Measurements from ENCODE around the gene UBN1. TPM values are rescaled to one million over a fixed set of nuclear protein-coding genes. Genes with fewer than 3 reads are reported as not detected.

The UBN1 gene
- polyA plus RNA-seq, 3 donors = 5.3 to 24.5 (median 7.3) TPM

DNA sequence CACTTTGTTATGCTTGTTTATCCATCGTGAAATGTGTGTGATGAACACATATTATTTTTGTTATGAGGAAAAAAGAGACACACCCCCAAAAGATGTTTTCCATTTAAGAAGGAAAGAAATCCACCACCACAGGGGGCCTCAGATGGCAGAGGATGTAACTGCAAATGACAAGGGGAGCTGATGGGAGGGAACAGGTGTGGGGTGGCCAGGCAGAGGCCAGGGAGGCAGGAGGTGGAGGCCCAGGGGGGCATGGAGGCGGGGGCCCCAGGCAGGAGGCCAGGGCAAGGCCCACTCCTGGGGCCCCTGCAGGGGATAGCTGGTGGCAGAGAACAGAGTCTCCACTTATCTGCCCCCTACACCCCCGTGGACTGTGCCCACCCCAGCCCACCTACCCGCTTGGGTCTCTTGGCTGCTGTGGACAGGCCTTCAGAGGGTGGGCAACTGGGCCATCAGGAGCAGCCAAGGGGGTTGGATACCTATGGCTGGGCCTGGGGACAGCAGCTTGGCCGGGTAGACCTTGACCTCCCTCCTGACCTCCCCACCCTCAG lies 61.6 kb downstream of the UBN1 start:
- 100% methylated on average over 2 of the region's 5 CpGs for WGBS (ENCODE audit: insufficient coverage)
- H2AFZ ChIP-seq (ENCODE audit: insufficient read depth, low read depth, low read length, poor library complexity, severe bottlenecking) = no peak overlapping the region
- no peak for DNase-seq
- H3K36me3 Mint-ChIP-seq = no peaks in the 10 kb centered on the region
- intact Hi-C loops (cut with micrococcal nuclease) = no loop called here
- no peak overlapping the region for H3K4me3 Mint-ChIP-seq
- no peak overlapping the region for H3K4me2 ChIP-seq (replicated peaks; ENCODE audit: extremely low read depth, low read length, poor library complexity, severe bottlenecking)
- no peaks in the 10 kb centered on the region for H3K9me3 ChIP-seq (replicated peaks in 1 of 2; ENCODE audit: control insufficient read depth in 1 of 2, insufficient read depth in 1 of 2, low read length in 2 of 2)
- H3K36me3 ChIP-seq (replicated peaks in 1 of 2; ENCODE audit: control insufficient read depth in 1 of 2, insufficient read depth in 2 of 2, low read length in 2 of 2) = no peaks in the 10 kb centered on the region
- H3K9ac ChIP-seq (ENCODE audit: insufficient read depth, low read length, poor library complexity, severe bottlenecking) = no peak overlapping the region
- no peaks in the 10 kb centered on the region for H3K27me3 ChIP-seq (ENCODE audit: control insufficient read depth in 2 of 2, insufficient read depth in 2 of 2, low read length in 2 of 2)
- H3K9me3 Mint-ChIP-seq = peaks cover 0 to 3% (median 0%) of the 10 kb centered on the region in 7 donors
- no peak overlapping the region for H3K27ac Mint-ChIP-seq
- H3K4me3 ChIP-seq (replicated peaks in 1 of 3; ENCODE audit: low read depth in 2 of 3, low read length in 3 of 3) = no peak overlapping the region
- H3K27me3 Mint-ChIP-seq (ENCODE audit: low read depth in 3 of 3) = peaks cover 8 to 12% (median 9%) of the 10 kb centered on the region in 3 donors
- peaks cover 3% of the 10 kb centered on the region for H3K4me1 Mint-ChIP-seq
- no peak overlapping the region for H3K27ac ChIP-seq (ENCODE audit: low read depth in 1 of 2, low read length in 2 of 2)
- no peaks in the 10 kb centered on the region for H4K20me1 ChIP-seq (ENCODE audit: insufficient read depth, low read length)
- no peak for TF ChIP-seq CTCF (IDR thresholded peaks at IDR 0.05)
- H3K79me2 ChIP-seq (ENCODE audit: insufficient read depth, low read length) = no peaks in the 10 kb centered on the region
- no peaks in the 10 kb centered on the region for H3K4me1 ChIP-seq (ENCODE audit: control insufficient read depth in 1 of 2, insufficient read depth in 2 of 2, low read length in 2 of 2)

DNA sequence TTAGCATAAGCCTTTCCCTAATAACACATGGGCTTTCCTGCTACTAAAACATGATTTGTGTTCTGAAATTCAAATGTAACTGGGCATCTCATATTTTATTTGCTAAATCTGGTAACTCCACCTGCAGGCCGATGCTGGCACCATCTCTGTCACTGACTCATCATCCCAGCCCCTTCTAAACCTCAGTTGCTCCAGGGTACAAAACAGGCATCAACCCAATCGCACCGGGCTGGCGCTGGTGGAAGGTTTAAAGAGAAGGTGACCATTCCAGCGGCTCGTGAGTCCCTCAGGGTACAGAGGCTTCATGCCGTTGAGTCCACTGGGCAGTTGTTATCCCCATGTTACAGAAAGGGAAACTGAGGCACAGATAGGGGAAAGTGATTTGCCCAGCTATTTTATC lies 62.5 kb downstream of the UBN1 start:
- Mint-ChIP-seq H3K36me3 (no peaks in the 10 kb centered on the region), H3K9me3 (peaks cover 0 to under 1% (median 0%) of the 10 kb centered on the region in 7 donors), H3K4me1 (peaks cover 3% of the 10 kb centered on the region), H3K27ac (peak overlapping the region in 1 of 7 donors; percentile 52), H3K4me3 (no peak overlapping the region), H3K27me3 (ENCODE audit: low read depth in 3 of 3) (peaks cover 6 to 9% (median 8%) of the 10 kb centered on the region in 3 donors)
- Histone ChIP-seq H3K4me2 (replicated peaks; ENCODE audit: extremely low read depth, low read length, poor library complexity, severe bottlenecking) (no peak overlapping the region), H3K4me3 (replicated peaks in 1 of 3; ENCODE audit: low read depth in 2 of 3, low read length in 3 of 3) (no peak overlapping the region), H3K9me3 (replicated peaks in 1 of 2; ENCODE audit: control insufficient read depth in 1 of 2, insufficient read depth in 1 of 2, low read length in 2 of 2) (no peaks in the 10 kb centered on the region), H3K9ac (ENCODE audit: insufficient read depth, low read length, poor library complexity, severe bottlenecking) (no peak overlapping the region), H3K79me2 (ENCODE audit: insufficient read depth, low read length) (no peaks in the 10 kb centered on the region), H3K4me1 (ENCODE audit: control insufficient read depth in 1 of 2, insufficient read depth in 2 of 2, low read length in 2 of 2) (no peaks in the 10 kb centered on the region), H3K27me3 (ENCODE audit: control insufficient read depth in 2 of 2, insufficient read depth in 2 of 2, low read length in 2 of 2) (no peaks in the 10 kb centered on the region), H2AFZ (ENCODE audit: insufficient read depth, low read depth, low read length, poor library complexity, severe bottlenecking) (no peak overlapping the region), H3K36me3 (replicated peaks in 1 of 2; ENCODE audit: control insufficient read depth in 1 of 2, insufficient read depth in 2 of 2, low read length in 2 of 2) (no peaks in the 10 kb centered on the region), H3K27ac (ENCODE audit: low read depth in 1 of 2, low read length in 2 of 2) (no peak overlapping the region), H4K20me1 (ENCODE audit: insufficient read depth, low read length) (no peaks in the 10 kb centered on the region)
- no peak for DNase-seq
- TF ChIP-seq CTCF (IDR thresholded peaks at IDR 0.05) = no peak
- 97% methylated on average over 7 of the region's 7 CpGs for WGBS (ENCODE audit: insufficient coverage)
- intact Hi-C loops (cut with micrococcal nuclease) = no loop called here
